ENCODE measurements around the gene NXPH2.

DNA sequence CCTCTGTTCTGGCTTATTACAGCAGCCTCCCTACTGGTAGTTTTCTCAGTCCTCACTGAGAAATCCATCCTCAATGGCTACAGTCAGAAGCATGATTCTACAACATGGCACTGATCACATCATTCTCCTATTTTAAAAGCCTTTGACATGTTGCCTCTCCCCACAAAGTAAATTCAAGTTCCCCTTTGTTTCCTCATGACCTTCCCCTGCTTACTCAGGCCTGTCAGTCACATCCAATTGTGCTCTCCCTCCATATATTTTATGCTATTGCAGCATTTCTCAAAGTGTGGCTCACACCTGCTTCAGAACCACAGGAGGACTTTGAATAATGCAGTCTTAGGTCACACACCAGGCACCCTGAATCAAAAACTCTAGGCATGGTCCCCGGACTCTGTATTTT lies 154.0 kb downstream of the NXPH2 start:
- TF ChIP-seq, protein P1, sequence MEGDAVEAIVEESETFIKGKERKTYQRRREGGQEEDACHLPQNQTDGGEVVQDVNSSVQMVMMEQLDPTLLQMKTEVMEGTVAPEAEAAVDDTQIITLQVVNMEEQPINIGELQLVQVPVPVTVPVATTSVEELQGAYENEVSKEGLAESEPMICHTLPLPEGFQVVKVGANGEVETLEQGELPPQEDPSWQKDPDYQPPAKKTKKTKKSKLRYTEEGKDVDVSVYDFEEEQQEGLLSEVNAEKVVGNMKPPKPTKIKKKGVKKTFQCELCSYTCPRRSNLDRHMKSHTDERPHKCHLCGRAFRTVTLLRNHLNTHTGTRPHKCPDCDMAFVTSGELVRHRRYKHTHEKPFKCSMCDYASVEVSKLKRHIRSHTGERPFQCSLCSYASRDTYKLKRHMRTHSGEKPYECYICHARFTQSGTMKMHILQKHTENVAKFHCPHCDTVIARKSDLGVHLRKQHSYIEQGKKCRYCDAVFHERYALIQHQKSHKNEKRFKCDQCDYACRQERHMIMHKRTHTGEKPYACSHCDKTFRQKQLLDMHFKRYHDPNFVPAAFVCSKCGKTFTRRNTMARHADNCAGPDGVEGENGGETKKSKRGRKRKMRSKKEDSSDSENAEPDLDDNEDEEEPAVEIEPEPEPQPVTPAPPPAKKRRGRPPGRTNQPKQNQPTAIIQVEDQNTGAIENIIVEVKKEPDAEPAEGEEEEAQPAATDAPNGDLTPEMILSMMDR (IDR thresholded peaks at IDR 0.05 in 4 of 5, conservative IDR thresholded peaks at IDR 0.05 in 1 of 5), result no peak
- no peak for TF ChIP-seq POLR2A (IDR thresholded peaks at IDR 0.05)

Data from gastrocnemius medialis (tissue), 4 donors.